HepG2 (cell line): ENCODE measurements around the gene KIF22. TPM values are rescaled to one million over a fixed set of nuclear protein-coding genes. Genes with fewer than 3 reads are reported as not detected.

Experiments
- ATF1 ChIP-seq: IDR thresholded peaks from 2 replicates; pipeline ENCODE4 v1.6.1; 2016; ENCODE audit warnings: mild to moderate bottlenecking, control low read depth
- CENPX ChIP-seq: sonication (generic); formaldehyde crosslinking; IDR thresholded peaks from 2 replicates; pipeline ENCODE4 v1.9.0; 2021; ENCODE audit warnings: mild to moderate bottlenecking, missing genetic modification reagents, moderate library complexity
- E2F2 ChIP-seq: sonication (generic); formaldehyde crosslinking; IDR thresholded peaks from 2 replicates; pipeline ENCODE4 v1.4.0; 2020; ENCODE audit warnings: missing genetic modification reagents, borderline replicate concordance
- ELF4 ChIP-seq: sonication (generic); formaldehyde crosslinking; IDR thresholded peaks from 2 replicates; pipeline ENCODE4 v1.5.0; 2020; ENCODE audit warnings: missing genetic modification reagents, mild to moderate bottlenecking, moderate library complexity, borderline replicate concordance
- FOXC1 ChIP-seq: sonication (generic); formaldehyde crosslinking; IDR thresholded peaks from 2 replicates; pipeline ENCODE4 v1.8.0; 2022; ENCODE audit warnings: mild to moderate bottlenecking, missing genetic modification reagents, borderline replicate concordance
- HMGXB3 ChIP-seq: sonication (generic); formaldehyde crosslinking; IDR thresholded peaks from 2 replicates; pipeline ENCODE4 v1.4.0; 2020; ENCODE audit warnings: missing genetic modification reagents, borderline replicate concordance
- JDP2 ChIP-seq: sonication (generic); formaldehyde crosslinking; IDR thresholded peaks from 2 replicates; pipeline ENCODE4 v1.8.1; 2022; ENCODE audit warnings: missing genetic modification reagents, borderline replicate concordance
- JUN ChIP-seq: sonication (generic); formaldehyde crosslinking; IDR thresholded peaks from 2 replicates; pipeline ENCODE4 v1.4.0; 2020; ENCODE audit warnings: mild to moderate bottlenecking, missing genetic modification reagents
- KLF15 ChIP-seq: sonication (generic); formaldehyde crosslinking; IDR thresholded peaks from 2 replicates; pipeline ENCODE4 v1.8.1; 2023; ENCODE audit warnings: borderline replicate concordance, mild to moderate bottlenecking, inconsistent platforms, missing genetic modification reagents, mixed read lengths
- MATR3 ChIP-seq: sonication (generic); formaldehyde crosslinking; IDR thresholded peaks from 2 replicates; pipeline ENCODE4 v1.4.0; 2020; ENCODE audit warnings: missing genetic modification reagents
- MTERF4 ChIP-seq: sonication (generic); formaldehyde crosslinking; IDR thresholded peaks from 2 replicates; pipeline ENCODE4 v1.8.0; 2023; ENCODE audit warnings: mild to moderate bottlenecking, missing genetic modification reagents
- NBN ChIP-seq: fragments of 450-650 bp; conservative IDR thresholded peaks from 2 replicates; pipeline ENCODE4 v1.6.1; 2017
- NR1H2 ChIP-seq: sonication (generic); formaldehyde crosslinking; IDR thresholded peaks from 2 replicates; pipeline ENCODE4 v1.8.1; 2022; ENCODE audit warnings: low read depth, missing genetic modification reagents, borderline replicate concordance
- PPARG ChIP-seq: conservative IDR thresholded peaks from 2 replicates; pipeline ENCODE4 v1.6.1; 2016; ENCODE audit warnings: missing biosample characterization, missing genetic modification reagents
- PTBP1 ChIP-seq: fragments of 200-400 bp; formaldehyde crosslinking; IDR thresholded peaks from 2 replicates; pipeline ENCODE4 v1.6.1; 2018; ENCODE audit warnings: low read length, low read depth; ENCODE audit not compliant: poor library complexity, severe bottlenecking
- RFX5 ChIP-seq: IDR thresholded peaks from 2 replicates; pipeline ENCODE4 v1.6.1; 2011; ENCODE audit warnings: low read depth, low read length, improper control_type of control experiment
- SMAD3 ChIP-seq: sonication (generic); formaldehyde crosslinking; IDR thresholded peaks from 2 replicates; pipeline ENCODE4 v1.4.0; 2020; ENCODE audit warnings: missing genetic modification reagents
- TOPORS ChIP-seq: sonication (generic); formaldehyde crosslinking; IDR thresholded peaks from 2 replicates; pipeline ENCODE4 v1.8.0; 2023; ENCODE audit warnings: mild to moderate bottlenecking, missing genetic modification reagents
- TSC22D2 ChIP-seq: sonication (generic); formaldehyde crosslinking; IDR thresholded peaks from 2 replicates; pipeline ENCODE4 v1.5.1; 2020; ENCODE audit warnings: missing genetic modification reagents, mild to moderate bottlenecking, borderline replicate concordance
- ZFP36 ChIP-seq: fragments of 150-350 bp; IDR thresholded peaks from 2 replicates; pipeline ENCODE4 v1.6.1; 2018; ENCODE audit warnings: borderline replicate concordance, low read length, low read depth; ENCODE audit not compliant: partially characterized antibody
- ZNF382 ChIP-seq: sonication (generic); formaldehyde crosslinking; IDR thresholded peaks from 2 replicates; pipeline ENCODE4 v1.5.0; 2020; ENCODE audit warnings: missing genetic modification reagents, mild to moderate bottlenecking, borderline replicate concordance
- ZNF572 ChIP-seq: sonication (generic); formaldehyde crosslinking; IDR thresholded peaks from 2 replicates; pipeline ENCODE4 v1.5.1; 2020; ENCODE audit warnings: mild to moderate bottlenecking, missing genetic modification reagents
- ZNF749 ChIP-seq: sonication (generic); formaldehyde crosslinking; IDR thresholded peaks from 2 replicates; pipeline ENCODE4 v1.8.0; 2022; ENCODE audit warnings: mild to moderate bottlenecking, missing genetic modification reagents, moderate library complexity, borderline replicate concordance
- ZNF761 ChIP-seq: sonication (generic); formaldehyde crosslinking; conservative IDR thresholded peaks from 2 replicates; pipeline ENCODE4 v1.4.0; 2020; ENCODE audit warnings: mild to moderate bottlenecking, missing genetic modification reagents
- polyA plus RNA-seq, 8 experiments: library from polyadenylated mRNA; depleted of rRNA in 3 of 8; stranded (reverse) in 7 of 8; unstranded in 1 of 8; fragments of >200 nt; fragmentation: Illumina TruSeq in 4 of 8; extraction: Trizol in 4 of 8; gene quantifications; 2 replicates each; pipeline versions ENCODE4 v1.2.1 to v1.2.3, GENCODE V29; 2011 to 2016; ENCODE audit warnings: low read depth in 4 of 8, missing spikeins in 1 of 8, mixed read lengths in 1 of 8; ENCODE audit not compliant: insufficient read depth in 1 of 8
- total RNA-seq, 5 experiments: library from RNA; depleted of rRNA; stranded (reverse); fragments of >200 nt; fragmentation: Illumina TruSeq; extraction: Trizol; gene quantifications; 2 replicates each; pipeline ENCODE4 v1.2.3, GENCODE V29; 2016; ENCODE audit warnings: low read depth in 1 of 5

Gene KIF22
- total and polyA plus RNA-seq, 2 of the 13 experiments (the other 11 are each of a cell fraction or from before 2014, with no cell fraction given): 95.8 to 118 TPM

GRCh38 chr16:29790183-29790948, at the start of gene KIF22 (continued):
- TF ChIP-seq NR1H2 (CRISPR knock-in tag) (no peak; the same call in 1 of the 2 replicates), ATF1 (peak; percentile 79), PPARG (CRISPR knock-in tag) (0 out of 2 replicates have a peak, but pooled peaks have one; percentile 52), ZNF749 (no peak), TOPORS (CRISPR knock-in tag) (0 out of 2 replicates have a peak, but pooled peaks have one; percentile 59), RFX5 (0 out of 2 replicates have a peak, but pooled peaks have one; percentile 26), NBN (no peak), HMGXB3 (CRISPR knock-in tag) (0 out of 2 replicates have a peak, but pooled peaks have one; percentile 54), ZFP36 (no peak), SMAD3 (CRISPR knock-in tag) (peak; percentile 86), PTBP1 (no peak), CENPX (CRISPR knock-in tag) (no peak), ZNF382 (no peak), ZNF761 (CRISPR knock-in tag) (peak; percentile 52; the same call in 1 of the 2 replicates), TSC22D2 (CRISPR knock-in tag) (peak; percentile 78; the same call in 1 of the 2 replicates), ELF4 (CRISPR knock-in tag) (no peak), KLF15 (CRISPR knock-in tag) (peak; percentile 87; the same call in 1 of the 2 replicates), E2F2 (CRISPR knock-in tag) (peak; percentile 60; the same call in 1 of the 2 replicates), ZNF572 (no peak; the same call in 1 of the 2 replicates), FOXC1 (CRISPR knock-in tag) (peak; percentile 81), JDP2 (CRISPR knock-in tag) (no peak), MATR3 (CRISPR knock-in tag) (no peak), MTERF4 (peak; percentile 29; the same call in 1 of the 2 replicates), JUN (CRISPR knock-in tag) (no peak)
